NT2/D1 (cell line): ENCODE results near the gene ARVCF.

ENCODE experiments used
- SUZ12 ChIP-seq: IDR thresholded peaks from 2 replicates; pipeline ENCODE4 v1.6.1; 2011; ENCODE audit not compliant: insufficient read length, insufficient read depth; ENCODE audit errors: extremely low read depth
- YY1 ChIP-seq: IDR thresholded peaks from 2 replicates; pipeline ENCODE4 v1.6.1; 2011; ENCODE audit not compliant: insufficient read length, insufficient read depth
- ZNF274 ChIP-seq: IDR thresholded peaks from 2 replicates; pipeline ENCODE4 v1.6.1; 2011; ENCODE audit warnings: mild to moderate bottlenecking, low read depth, low read length

GRCh38 chr22:20016734-20017621, at the start of gene ARVCF:
- TF ChIP-seq YY1 (no peak), SUZ12 (no peak), ZNF274 (no peak)
